ENCODE measurements around the gene SLC34A3.

SLC34A3 gene

GRCh38 chr9:137217276-137218211 is 13.2 kb upstream of the SLC34A3 start:
- no peak for DNase-seq

GRCh38 chr9:137218212-137218753 is 12.4 kb upstream of the SLC34A3 start:
- DNase-seq, result no peak

GRCh38 chr9:137218754-137219271 is 11.9 kb upstream of the SLC34A3 start:
- peak; percentile 50 for DNase-seq

GRCh38 chr9:137219757-137220316 is 10.9 kb upstream of the SLC34A3 start:
- no peak for DNase-seq

- DNase-seq, result no peak
Measured at GRCh38 chr9:137220317-137221094, 10.2 kb upstream of the SLC34A3 start.

GRCh38 chr9:137221095-137221505 is 9.6 kb upstream of the SLC34A3 start:
- DNase-seq, result no peak

GRCh38 chr9:137221506-137222111 is 9.1 kb upstream of the SLC34A3 start:
- no peak for DNase-seq

- DNase-seq, result no peak
Measured at GRCh38 chr9:137222190-137223077, 8.3 kb upstream of the SLC34A3 start, which contains the start of gene RNF208. Gene RNF208, minus strand, starts transcription at chr9:137222240. Its CDS starts 1,028 bp downstream, at chr9:137221212.

- peak; percentile 97 for DNase-seq
Measured at GRCh38 chr9:137223078-137223970, 7.4 kb upstream of the SLC34A3 start.

- DNase-seq, result no peak
Measured at GRCh38 chr9:137224830-137225694, 5.6 kb upstream of the SLC34A3 start, which contains the start of gene CYSRT1. Gene CYSRT1, plus strand, starts transcription at chr9:137225174. Its CDS starts 448 bp downstream, at chr9:137225622.

GRCh38 chr9:137225699-137226331 is 4.9 kb upstream of the SLC34A3 start:
- no peak for DNase-seq

GRCh38 chr9:137226338-137227053 is 4.2 kb upstream of the SLC34A3 start:
- DNase-seq, result no peak

- peak; percentile 60 for DNase-seq
Measured at GRCh38 chr9:137227054-137227852, 3.4 kb upstream of the SLC34A3 start, which contains the start of gene RNF224. Gene RNF224, plus strand, starts transcription at chr9:137227502. Its CDS starts 834 bp downstream, at chr9:137228336.

- DNase-seq, result no peak
Measured at GRCh38 chr9:137227853-137228505, 2.7 kb upstream of the SLC34A3 start.

GRCh38 chr9:137228506-137228967 is 2.2 kb upstream of the SLC34A3 start:
- no peak for DNase-seq

Data from fibroblast of skin of back (primary cell).